Measurements from ENCODE around the gene CCNE1.
A peak's percentile ranks its signal among the peaks of the same experiment; 100 is the strongest.

Gene CCNE1

GRCh38 chr19:29832801-29833200 lies 21.0 kb downstream of the CCNE1 start:
- peaks cover 0 to 26% of the 10 kb centered on the region in 2 donors for H3K27me3 ChIP-seq
- no peak overlapping the region for H3K4me3 ChIP-seq
- no peak overlapping the region for H3K27ac ChIP-seq
- no peaks in the 10 kb centered on the region for H3K36me3 ChIP-seq
- TF ChIP-seq CTCF (IDR thresholded peaks at IDR 0.05) = no peak
- H3K9me3 ChIP-seq = no peaks in the 10 kb centered on the region
- intact Hi-C loops (cut with DNase I; ENCODE audit: low total_unique reads) = no loop called here
- H3K4me1 ChIP-seq = no peaks in the 10 kb centered on the region
- DNase-seq = peak in 1 of 2 donors; percentile 40

DNA sequence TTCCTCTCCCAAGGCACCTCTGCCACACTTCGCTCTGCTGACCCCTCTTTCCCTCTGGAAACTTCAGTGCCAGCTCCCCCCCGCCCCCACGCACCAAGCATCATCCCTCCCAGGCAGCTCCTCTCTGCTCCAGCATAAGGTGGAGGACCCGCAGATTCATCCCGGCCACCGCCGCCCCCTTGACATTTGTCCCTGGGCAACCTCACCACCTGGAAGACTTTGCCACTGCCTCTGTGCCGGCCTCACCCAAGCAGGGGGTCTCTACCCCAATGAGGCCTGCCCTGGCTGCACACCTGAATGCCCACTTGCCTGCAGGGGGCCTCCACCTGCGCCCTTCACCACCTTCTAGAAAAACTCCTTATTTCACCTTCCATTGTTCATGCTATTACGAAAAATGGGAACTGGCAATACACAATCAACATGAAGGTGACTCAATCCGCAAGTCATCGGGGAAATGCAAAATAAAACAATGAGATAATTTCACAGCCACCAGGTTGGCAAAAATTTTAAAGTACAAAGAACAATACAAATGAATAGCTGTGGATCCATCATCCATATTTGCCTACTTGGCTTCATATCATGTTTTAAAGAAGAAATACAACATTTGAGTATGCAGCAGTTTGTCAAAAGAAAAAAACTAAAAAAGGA lies 21.9 kb downstream of the CCNE1 start:
- no peak for TF ChIP-seq CTCF (IDR thresholded peaks at IDR 0.05)
- no peak overlapping the region for H3K4me3 ChIP-seq
- DNase-seq = peak in 1 of 2 donors; percentile 20
- no peaks in the 10 kb centered on the region for H3K36me3 ChIP-seq
- H3K27me3 ChIP-seq = peaks cover 0 to 27% of the 10 kb centered on the region in 2 donors
- intact Hi-C loops (cut with DNase I; ENCODE audit: low total_unique reads) = no loop called here
- H3K4me1 ChIP-seq = no peaks in the 10 kb centered on the region
- no peak overlapping the region for H3K27ac ChIP-seq
- no peaks in the 10 kb centered on the region for H3K9me3 ChIP-seq

DNA sequence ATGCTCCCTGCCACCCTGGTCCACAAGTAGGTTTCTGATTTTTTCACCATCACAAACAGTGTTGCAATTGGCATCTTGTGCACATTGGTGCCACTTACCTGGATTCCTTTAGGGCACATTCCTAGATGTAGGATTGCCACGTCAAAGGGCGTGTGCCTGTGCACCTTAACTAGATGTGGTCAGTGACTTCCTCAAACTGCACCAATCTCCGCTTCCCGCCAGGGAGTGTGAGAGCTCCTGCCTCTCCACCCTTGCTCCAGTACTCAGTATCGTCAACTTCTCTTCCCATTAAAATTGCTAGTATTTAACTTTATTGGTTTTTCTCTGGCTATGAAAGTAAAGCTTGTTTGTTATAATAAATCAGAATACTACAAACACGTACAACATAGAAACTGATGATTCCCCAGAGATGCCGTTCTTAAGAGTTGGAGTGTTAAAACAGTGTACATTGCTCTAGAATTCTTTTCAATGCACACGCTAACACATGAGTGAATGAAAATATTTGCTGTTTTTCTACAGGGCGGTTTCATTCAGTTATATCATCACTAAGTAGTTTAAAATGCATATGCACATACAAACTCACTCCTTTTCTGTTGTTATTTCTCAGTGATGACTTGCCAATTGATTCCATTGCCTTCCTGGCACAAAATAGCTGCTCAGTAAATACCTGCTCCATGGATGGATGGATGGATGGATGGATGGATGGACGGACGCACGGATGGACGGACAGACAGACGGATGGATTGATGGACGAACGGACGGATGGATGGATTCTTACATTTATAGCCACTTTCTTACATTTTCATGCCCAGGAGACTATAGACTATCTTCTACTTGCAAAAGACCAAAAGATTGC lies 23.4 kb downstream of the CCNE1 start:
- no peak overlapping the region for H3K4me3 ChIP-seq
- H3K9me3 ChIP-seq = no peaks in the 10 kb centered on the region
- peaks cover 0 to 37% of the 10 kb centered on the region in 2 donors for H3K27me3 ChIP-seq
- intact Hi-C loops (cut with DNase I; ENCODE audit: low total_unique reads) = no loop called here
- H3K27ac ChIP-seq = no peak overlapping the region
- peak in 1 of 2 donors; percentile 34 for DNase-seq
- TF ChIP-seq CTCF (IDR thresholded peaks at IDR 0.05) = no peak
- H3K4me1 ChIP-seq = no peaks in the 10 kb centered on the region
- no peaks in the 10 kb centered on the region for H3K36me3 ChIP-seq

DNA sequence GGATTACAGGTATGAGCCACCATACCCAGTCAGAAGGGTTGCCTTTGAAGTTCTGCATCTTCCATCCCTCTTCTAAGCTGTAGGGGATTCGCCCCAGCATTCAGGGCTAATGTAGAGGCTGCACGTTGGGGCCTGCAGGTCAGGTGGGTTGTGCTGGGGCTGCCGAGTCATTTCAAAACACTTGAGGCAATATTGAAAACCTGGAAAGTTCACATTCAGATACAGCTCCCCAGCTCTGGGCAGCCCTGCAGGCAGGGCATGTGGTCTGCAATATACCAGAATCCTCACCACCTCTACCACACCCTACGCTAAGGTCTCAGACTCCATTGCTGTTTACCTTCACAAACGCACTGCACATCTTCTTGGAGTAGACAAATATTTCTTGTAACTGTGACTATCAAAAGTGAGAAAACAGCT lies 24.6 kb downstream of the CCNE1 start:
- no peaks in the 10 kb centered on the region for H3K4me1 ChIP-seq
- intact Hi-C loops (cut with DNase I; ENCODE audit: low total_unique reads) = no loop called here
- H3K27ac ChIP-seq = no peak overlapping the region
- no peaks in the 10 kb centered on the region for H3K9me3 ChIP-seq
- DNase-seq = peak in 1 of 2 donors; percentile 37
- H3K4me3 ChIP-seq = no peak overlapping the region
- H3K27me3 ChIP-seq = peaks cover 0 to 39% of the 10 kb centered on the region in 2 donors
- H3K36me3 ChIP-seq = no peaks in the 10 kb centered on the region
- TF ChIP-seq CTCF (IDR thresholded peaks at IDR 0.05) = no peak

DNA sequence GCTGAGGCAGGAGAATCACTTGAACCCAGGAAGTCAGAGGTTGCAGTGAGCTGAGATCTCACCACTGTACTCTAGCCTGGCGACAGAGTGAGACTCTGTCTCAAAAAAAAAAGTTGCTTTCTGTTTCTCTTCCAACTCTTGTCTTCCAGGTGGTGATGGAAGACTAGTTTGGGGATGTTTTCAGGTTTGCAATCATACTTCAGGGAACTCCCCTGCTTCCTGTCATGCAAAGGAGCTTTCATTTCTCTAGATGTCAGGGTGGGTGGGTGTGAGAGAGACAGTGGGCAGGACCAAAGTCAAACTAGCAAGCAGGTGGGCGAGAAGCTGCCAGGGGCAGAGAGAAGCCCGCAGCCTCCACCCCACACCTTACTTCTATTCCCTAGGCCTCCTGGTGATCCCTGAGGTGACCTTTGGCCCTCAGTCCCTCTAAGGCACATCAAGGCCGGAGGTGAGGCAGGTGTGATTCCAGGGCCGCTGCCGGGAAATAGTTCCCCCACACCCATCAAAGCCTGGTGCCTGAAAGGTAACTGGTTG lies 25.7 kb downstream of the CCNE1 start:
- H3K4me3 ChIP-seq = no peak overlapping the region
- intact Hi-C loops (cut with DNase I; ENCODE audit: low total_unique reads) = no loop called here
- no peak for TF ChIP-seq CTCF (IDR thresholded peaks at IDR 0.05)
- H3K27ac ChIP-seq = no peak overlapping the region
- no peak for DNase-seq
- H3K27me3 ChIP-seq = peaks cover 0 to 34% of the 10 kb centered on the region in 2 donors
- no peaks in the 10 kb centered on the region for H3K4me1 ChIP-seq
- H3K9me3 ChIP-seq = no peaks in the 10 kb centered on the region
- no peaks in the 10 kb centered on the region for H3K36me3 ChIP-seq
